Loucy (cell line): ENCODE results near the gene WDTC1.

Experiments
- CTCF ChIP-seq: fragments of 200-600 bp; sonication (generic); conservative IDR thresholded peaks from 2 replicates; pipeline ENCODE4 v1.5.1; 2014; ENCODE audit warnings: mild to moderate bottlenecking, antibody characterized with exemption, low read length
- EZH2phosphoT487 ChIP-seq: fragments of 200-600 bp; IDR thresholded peaks from 2 replicates; pipeline ENCODE4 v1.6.1; 2018; ENCODE audit warnings: antibody characterized with exemption, mild to moderate bottlenecking, moderate library complexity, borderline replicate concordance

DNA sequence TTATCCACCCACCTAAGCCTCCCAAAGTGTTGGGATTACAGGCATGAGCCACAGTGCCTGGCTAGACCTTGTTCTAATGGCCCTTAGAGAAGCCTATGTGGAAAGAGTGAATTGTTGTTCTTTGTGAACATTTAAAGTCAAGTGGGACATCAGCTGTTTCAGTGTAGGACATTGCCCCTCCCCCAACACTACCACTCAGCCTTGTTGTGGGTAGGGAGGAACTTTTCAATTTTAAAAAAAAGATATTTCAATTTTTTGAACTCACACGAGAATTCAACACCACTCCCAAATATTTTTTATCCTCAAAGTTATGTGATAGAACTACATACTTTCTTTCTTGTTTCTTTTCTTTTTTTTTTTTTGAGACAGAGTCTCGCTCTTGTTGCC is 50.8 kb downstream of the WDTC1 start:
- TF ChIP-seq CTCF = no peak
- TF ChIP-seq EZH2phosphoT487 = no peak
